GM12801 (cell line): ENCODE data around the gene BMF.

ENCODE experiments used
- TF ChIP-seq, protein P1 (sequence below): IDR thresholded peaks from one replicate; pipeline ENCODE4 v1.5.1; 2011; ENCODE audit warnings: control low read depth; ENCODE audit not compliant: insufficient read length; ENCODE audit errors: extremely low read depth

BMF gene

GRCh38 chr15:40130118-40130517 is 21.4 kb upstream of the BMF start:
- TF ChIP-seq, protein P1, sequence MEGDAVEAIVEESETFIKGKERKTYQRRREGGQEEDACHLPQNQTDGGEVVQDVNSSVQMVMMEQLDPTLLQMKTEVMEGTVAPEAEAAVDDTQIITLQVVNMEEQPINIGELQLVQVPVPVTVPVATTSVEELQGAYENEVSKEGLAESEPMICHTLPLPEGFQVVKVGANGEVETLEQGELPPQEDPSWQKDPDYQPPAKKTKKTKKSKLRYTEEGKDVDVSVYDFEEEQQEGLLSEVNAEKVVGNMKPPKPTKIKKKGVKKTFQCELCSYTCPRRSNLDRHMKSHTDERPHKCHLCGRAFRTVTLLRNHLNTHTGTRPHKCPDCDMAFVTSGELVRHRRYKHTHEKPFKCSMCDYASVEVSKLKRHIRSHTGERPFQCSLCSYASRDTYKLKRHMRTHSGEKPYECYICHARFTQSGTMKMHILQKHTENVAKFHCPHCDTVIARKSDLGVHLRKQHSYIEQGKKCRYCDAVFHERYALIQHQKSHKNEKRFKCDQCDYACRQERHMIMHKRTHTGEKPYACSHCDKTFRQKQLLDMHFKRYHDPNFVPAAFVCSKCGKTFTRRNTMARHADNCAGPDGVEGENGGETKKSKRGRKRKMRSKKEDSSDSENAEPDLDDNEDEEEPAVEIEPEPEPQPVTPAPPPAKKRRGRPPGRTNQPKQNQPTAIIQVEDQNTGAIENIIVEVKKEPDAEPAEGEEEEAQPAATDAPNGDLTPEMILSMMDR = no peak

DNA sequence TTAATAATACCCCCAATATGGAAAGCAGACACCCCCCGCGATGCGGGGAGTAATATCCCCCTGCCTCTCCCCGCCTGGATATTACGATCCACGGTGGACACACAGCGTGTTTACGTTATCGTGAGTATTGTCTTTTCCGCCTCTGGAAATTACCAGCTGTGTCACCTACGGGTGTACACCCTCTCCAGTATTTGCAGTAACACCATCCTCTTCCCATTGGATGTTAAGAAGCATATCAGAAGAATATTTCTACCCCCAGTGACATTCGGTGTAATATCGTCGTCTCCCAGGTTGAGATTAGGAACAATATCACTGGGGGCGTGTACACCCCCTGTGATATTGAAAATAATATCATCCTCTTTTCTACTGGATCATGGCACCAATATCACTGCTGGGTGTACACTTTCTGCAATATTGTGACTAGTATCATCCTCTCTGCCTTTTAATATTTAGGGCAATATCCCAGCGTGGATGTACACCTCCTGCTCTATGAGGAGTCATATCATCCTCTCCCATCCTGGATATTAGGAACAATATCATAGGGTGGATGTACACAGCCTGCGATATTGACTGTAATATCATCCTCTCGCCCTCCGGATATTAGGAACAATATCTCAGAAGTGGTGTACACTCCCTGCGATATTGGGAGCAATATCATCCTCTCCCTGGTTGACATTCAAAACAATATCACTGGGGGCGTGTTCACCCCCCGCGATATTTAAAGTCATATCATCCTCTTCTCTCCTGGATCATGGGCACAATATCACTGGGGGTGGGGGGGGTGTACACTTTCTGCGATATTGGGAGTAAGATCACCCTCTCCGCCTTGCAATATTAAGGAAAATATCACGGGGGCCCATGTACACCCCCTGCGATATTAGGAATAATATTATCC is 20.3 kb upstream of the BMF start:
- TF ChIP-seq, protein P1 = no peak

- TF ChIP-seq, protein P1 = no peak
Measured at GRCh38 chr15:40125950-40126349, 17.3 kb upstream of the BMF start.

DNA sequence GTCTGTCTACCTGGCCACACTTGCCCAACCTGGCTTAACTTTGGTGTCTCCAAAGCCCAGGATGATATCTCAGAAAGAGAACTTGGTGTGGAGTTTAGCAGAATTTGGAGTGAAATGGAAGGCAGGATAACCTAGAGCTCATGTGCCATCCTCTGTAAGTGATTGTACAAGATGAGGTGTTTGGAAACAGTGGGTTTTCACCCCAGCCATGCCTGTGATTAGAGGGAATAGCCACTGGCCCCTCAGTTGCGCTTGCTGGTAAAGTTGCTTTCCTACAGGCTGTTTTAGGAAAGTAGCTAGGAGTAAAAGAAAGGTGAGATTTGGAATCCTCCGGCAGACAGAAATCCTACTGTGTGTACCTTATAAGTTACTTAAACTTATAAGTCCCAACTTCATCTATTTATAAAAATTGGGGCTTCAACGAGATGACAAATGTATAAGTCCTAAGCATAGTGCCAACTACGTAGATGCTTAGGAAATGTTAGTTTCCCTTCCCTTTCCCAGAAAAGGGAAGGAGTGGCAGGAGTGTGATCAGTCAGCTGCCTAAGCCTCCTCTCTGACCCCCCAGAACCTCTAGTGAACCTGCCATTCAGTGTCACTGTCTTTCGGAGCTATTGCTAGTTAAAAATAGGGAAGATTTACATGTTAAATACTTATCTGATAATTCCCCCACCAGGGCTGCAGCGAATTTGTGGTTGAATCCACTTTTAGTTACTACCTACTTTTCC is 13.4 kb upstream of the BMF start:
- TF ChIP-seq, protein P1 = no peak

- TF ChIP-seq, protein P1 = no peak
Measured at GRCh38 chr15:40118473-40118872, 9.8 kb upstream of the BMF start.

- TF ChIP-seq, protein P1 = no peak
Measured at GRCh38 chr15:40115670-40116093, 7.0 kb upstream of the BMF start.

GRCh38 chr15:40114218-40114617 is 5.5 kb upstream of the BMF start:
- TF ChIP-seq, protein P1 = no peak
